ENCODE data around the gene SPOCK1.

DNA sequence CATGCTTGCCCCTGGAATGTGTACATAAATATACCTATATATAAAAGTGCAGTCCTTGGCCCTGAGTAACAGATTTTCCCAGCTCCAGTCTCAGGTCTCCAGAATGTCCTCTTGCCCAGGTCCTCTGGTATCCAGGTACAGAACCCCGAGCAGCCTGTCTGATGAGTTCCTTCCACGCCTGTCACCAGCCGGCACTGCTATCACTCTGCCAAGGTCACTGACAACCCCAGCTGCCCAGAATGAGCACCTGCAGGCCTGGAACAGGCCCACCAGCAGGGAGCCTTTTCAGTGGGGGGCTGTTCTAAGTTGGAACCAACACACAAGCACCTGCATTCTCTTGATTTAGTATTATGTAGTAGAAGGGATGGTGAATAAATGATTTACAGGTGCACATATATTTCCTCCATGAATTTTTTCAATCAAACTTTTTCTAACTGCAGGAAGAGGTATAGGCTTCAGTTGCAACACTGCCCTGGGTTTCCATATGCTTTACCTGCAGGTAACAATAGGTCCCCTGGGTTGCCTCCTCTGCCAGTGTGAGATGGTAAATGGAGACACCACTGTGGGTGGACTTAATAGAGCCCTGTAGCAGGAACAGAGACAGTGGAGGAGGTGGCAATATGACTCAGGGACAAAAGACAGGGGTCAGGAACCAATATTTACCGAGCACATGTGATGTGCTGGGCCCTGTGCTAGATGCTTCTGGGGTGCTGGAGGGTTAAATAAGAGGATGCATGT, 291.9 kb downstream of the SPOCK1 start:
- TF ChIP-seq, protein P1, sequence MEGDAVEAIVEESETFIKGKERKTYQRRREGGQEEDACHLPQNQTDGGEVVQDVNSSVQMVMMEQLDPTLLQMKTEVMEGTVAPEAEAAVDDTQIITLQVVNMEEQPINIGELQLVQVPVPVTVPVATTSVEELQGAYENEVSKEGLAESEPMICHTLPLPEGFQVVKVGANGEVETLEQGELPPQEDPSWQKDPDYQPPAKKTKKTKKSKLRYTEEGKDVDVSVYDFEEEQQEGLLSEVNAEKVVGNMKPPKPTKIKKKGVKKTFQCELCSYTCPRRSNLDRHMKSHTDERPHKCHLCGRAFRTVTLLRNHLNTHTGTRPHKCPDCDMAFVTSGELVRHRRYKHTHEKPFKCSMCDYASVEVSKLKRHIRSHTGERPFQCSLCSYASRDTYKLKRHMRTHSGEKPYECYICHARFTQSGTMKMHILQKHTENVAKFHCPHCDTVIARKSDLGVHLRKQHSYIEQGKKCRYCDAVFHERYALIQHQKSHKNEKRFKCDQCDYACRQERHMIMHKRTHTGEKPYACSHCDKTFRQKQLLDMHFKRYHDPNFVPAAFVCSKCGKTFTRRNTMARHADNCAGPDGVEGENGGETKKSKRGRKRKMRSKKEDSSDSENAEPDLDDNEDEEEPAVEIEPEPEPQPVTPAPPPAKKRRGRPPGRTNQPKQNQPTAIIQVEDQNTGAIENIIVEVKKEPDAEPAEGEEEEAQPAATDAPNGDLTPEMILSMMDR (IDR thresholded peaks at IDR 0.05 in 8 of 11, conservative IDR thresholded peaks at IDR 0.05 in 3 of 11) = no peak
- no peak for TF ChIP-seq POLR2A (IDR thresholded peaks at IDR 0.05)
- no peak for TF ChIP-seq POLR2AphosphoS5 (IDR thresholded peaks at IDR 0.05)
